Raji (cell line): ENCODE data around the gene PCNX2.

ENCODE experiments used
- POLR2A ChIP-seq: IDR thresholded peaks from 2 replicates; pipeline ENCODE4 v1.6.1; 2011; ENCODE audit warnings: low read depth, low read length, control low read depth; ENCODE audit not compliant: insufficient read depth

PCNX2 gene

DNA sequence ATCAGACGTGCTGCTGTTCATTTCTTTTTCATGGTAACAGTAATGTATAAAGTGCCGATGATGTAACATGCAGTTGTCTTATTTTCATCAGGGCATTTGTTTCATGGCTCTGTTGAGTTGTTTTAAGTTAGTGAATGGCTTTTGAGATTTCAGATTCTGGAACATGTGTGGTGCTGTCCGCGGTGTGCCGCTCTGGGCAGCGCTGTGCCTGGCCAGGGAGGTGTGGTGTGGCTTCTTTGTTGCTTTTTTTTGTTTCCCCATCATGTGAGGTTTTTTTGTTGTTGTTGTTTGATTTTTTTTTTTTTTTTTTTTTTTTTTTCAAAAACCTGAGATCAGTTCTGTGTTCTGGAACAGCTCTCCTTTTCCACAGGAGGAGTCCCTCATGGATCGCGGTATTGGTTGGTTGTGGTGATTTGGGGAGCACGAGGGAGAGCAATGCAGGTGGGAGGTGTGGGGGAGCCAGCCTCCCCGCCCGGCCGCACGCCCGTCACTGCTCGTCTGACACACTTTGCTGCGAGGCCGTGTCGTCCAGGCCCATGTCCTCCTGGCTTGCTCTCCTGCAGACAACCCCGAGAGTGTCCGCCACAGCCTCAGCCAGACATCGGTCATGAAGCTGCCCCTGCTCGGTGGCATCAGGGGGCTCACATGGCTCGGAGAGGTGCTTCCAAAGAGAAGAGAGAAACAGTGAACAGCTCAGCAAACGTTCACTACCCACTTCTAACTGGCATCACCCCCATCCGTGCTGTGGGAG, 311.5 kb downstream of the PCNX2 start:
- TF ChIP-seq POLR2A, result no peak

DNA sequence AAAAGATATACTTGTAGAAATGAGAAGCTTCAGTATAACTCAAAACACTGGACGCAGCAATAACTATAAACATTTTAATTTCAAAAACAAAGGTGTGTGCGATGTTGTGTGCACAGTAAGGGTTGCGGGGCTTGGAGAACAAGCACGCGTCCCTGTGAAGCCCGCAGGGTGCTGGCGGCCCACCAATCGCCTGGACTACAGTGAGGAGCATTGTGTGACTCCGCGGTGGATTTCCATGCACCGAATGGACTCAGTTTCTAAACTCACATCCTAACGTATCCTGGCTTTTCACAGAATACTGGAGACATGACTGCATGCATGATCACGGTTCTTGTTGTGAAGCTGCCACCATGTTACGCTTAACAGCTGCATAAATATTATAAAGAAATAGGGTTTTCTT, 312.1 kb downstream of the PCNX2 start:
- TF ChIP-seq POLR2A, result no peak

DNA sequence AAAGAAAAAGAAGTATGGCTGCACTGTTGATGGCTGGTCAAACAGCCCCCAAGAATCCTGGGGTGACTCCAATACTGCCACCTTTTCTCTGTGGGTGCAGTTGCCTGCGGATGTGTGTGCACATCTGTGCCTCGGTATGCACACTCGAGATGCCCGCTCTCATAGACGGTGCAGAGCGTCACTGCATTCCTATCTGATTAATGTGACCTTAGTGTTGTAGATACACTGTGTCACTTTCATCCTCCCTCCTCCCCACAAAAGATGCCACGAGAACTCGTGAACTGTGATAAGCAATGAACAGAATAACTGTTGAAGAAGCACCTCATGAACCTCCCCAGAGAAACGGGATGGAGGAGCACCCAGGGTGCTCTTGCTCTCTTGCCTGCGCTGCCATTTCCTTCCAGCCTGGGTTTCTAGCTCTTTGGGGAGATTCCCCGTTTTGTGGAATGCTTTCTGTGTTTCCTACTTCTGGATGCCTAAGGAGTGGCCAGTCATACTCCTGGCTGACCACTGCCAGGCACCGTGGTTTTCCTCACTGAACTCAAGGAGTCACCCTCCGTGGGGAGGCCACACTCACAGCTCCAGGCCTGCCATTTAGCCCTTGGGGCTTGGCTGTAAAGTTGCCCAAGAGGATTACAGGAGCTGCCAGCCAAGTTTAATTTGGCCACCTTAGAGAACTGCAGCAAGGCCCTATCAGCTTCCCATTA, 313.1 kb downstream of the PCNX2 start:
- no peak for TF ChIP-seq POLR2A

DNA sequence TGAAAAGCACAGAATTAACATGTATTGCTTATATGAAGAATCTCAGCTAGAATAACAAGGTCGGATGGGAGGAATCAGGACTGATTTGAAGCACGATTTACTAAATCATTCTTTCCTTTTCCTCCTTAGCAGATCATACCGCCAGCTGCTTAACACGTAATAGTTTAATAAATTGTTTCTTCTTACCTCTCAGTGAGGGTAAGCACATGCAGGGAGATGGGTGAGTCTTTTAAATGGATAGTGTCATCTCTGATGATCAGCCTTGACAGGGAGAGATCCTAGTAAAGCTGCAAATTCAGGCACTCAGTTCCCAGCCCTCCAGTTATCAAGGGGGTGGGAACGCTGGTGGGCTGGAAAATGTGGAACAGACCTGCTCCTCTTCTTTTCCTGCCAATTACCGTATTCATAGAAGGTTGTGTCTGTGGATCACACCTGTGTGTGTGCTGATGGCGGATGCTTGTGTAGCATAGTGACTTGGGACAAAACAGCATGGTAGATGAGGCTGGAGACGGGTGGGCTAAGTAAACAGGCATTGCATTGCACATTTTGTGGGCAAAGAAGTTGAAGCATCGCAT, 314.5 kb downstream of the PCNX2 start:
- no peak for TF ChIP-seq POLR2A

DNA sequence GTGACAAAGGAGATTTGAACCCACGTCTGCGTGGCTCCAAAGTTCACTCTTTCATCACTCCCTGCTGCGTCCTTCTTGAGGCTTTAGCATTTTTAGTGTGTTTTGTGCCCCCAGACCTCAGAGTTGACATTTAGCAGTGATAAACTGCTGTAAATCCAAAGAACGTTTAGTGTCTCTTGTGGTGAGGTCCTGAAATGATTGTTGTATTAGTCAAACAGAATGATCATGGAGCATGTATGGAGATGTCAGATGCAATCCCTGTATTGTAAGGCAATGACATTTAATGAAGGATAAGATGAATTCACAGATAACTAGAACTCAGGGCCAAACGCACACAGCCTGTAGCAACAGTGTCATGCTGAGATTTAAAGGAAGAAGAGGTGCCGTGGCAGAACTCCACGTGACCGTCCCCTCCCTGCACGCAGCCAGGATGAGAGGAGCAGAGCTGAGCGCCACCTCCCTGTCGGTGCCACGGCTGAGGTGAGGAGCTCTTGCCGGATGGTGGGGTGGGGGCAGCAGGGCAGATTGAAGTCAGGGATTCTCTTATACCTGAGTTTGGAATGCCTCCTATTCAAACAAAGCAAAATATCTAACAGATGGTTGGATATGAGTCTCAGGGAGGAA, 315.1 kb downstream of the PCNX2 start:
- TF ChIP-seq POLR2A, result no peak

DNA sequence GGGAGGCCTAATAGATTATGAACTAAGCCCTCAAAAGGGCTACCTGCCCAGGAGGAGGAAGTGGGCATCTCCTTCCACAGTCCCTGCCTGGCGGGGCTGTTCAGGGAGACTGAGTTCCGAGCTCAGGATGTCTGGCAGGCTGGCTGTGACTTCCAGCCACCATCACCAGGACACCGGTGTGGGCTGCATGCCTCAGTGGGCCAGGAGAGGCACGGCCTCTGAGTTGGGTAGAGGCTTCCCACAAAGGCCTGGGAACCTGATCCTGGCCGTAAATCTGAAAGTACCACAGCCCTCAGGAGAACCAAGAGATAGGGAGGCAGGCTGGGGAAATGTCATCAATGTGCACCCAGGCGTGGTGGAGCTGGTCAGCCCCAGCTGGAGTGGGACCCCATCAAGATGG, 316.0 kb downstream of the PCNX2 start:
- TF ChIP-seq POLR2A, result no peak

DNA sequence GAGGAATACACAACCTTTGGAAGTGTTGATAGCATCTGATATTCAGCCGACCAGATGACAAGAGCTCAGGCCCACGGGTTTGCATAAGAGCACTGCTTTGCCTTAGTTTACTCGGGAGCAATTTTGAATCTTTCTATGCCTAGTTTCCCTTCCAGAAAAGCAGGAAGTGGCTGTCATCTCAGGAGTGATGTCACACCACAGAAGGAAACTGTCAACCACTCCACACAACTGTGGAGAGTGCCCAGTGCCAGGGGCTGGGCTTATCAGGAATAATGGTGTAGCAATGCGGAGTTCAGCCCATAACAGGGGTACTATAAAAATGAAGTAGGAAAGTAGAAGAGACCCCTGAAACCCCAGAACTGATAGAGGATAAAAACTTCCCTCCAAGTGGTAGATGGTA, 316.7 kb downstream of the PCNX2 start:
- TF ChIP-seq POLR2A, result no peak

DNA sequence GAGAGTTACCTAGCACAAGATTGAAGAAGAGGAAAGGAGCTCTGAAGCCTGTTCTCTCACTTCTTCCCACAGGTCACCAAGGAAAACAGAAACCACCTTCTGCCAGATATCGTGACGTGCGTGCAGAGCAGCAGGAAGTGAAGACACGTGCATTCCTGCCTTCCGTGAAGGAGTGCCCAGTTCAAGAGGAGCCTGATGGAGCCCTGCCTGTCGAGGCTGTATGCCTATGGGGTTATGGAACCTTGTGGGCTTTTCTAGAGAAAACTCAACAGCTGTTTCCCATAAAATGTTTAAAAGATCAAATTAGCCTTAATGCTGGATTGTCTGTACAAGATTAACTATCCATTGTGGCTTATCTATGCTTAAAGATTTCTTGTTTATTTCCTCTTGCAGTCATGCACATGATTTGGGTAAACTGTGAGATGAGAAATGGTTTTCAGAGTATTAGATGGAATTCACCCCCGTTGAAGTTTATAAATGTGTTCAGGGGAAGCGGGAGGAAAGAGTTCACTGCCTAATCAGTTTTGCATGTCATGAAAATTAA, 317.4 kb downstream of the PCNX2 start:
- TF ChIP-seq POLR2A, result no peak

DNA sequence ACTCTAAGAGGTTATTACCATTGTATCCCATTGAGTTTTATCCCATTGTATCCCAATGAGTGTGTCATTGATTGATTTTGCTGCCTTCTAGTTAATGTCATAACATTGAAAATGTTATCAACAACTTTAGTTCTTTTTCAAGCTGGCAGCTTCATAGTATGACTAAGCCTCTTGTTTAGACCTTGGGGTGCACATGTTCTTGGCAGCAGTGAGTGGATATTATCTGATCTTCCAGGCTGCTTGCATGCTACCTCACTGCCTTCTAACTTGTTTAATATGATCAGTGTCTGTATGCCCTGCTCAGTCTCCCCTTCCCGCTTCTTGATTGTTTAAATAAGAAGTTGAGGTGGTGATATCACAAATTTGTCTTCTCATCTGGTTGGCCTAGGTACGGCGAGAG, 320.6 kb downstream of the PCNX2 start:
- no peak for TF ChIP-seq POLR2A

DNA sequence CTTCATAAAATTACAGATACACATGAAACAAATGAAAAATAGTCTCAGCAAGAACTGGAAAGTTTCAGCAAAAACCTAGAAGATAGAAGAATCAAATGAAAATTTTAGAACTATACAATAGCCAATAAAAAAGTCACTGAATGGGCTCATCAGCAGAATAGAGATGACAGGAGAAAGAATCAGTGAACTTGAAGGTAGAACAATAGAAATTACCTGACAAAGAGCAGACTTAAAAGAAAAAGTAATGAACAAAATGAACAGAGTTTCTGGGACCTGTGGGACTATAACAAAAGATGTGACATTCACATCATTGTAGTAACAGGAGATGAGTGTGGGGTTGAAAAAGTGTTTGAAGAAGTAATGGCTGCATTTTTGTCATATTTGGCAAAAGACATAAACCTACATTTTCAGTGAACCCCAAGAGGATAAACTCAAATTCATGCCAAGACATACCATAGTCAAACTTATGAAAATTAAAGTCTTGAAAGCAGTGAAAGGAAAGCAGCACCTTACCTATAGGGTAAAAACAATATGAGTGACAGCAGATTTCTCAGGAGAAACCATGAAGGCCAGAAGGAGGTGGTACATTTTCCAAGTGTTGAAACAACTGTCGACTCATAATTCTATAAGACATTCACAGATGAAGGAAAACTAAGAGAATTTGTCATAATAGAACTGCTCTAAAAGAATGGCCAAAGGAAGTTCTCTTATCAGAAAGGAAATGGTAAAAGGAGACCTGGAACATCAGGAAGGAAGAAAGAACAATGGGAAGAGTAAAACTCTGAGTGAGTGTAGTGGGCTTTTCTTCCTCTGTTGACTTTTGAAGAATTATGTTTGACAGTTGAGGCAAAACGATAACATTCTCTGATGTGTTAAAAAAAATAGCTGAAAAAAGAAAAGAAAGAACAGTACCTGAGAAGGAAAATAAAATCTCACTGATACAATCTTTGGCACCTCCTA, 321.6 kb downstream of the PCNX2 start:
- TF ChIP-seq POLR2A, result no peak

DNA sequence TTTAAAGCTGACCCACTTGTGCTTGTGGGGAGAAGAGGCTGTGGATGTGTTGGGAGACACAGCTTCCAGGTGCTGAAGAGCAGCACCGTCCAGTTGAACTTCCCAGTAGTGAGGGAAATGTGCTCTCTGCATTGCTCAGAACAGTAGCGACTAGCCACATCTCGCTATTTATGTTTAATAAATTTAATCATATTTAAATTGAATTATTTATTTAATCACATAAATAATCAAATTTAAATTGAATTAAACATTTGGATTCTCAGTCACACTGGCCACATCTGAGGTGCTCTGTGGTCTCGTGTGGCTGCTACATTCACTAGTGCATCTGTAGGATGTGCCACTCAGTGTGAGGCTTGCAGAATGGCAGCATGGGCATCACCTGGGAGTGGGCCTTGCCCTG, 325.0 kb downstream of the PCNX2 start:
- no peak for TF ChIP-seq POLR2A

DNA sequence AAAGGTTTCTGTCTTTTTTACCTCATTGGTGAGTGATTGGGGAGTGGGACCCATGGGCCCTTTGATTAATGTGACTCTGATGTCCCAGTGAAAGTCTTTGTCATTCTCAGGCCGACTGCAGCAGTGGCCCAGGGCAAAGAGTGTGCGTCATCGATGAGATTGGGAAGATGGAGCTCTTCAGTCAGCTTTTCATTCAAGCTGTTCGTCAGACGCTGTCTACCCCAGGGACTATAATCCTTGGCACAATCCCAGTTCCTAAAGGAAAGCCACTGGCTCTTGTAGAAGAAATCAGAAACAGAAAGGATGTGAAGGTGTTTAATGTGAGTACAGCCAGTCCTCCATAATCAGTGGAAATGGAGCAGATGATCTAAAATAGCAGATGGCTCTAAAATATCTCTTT, 325.7 kb downstream of the PCNX2 start:
- no peak for TF ChIP-seq POLR2A

DNA sequence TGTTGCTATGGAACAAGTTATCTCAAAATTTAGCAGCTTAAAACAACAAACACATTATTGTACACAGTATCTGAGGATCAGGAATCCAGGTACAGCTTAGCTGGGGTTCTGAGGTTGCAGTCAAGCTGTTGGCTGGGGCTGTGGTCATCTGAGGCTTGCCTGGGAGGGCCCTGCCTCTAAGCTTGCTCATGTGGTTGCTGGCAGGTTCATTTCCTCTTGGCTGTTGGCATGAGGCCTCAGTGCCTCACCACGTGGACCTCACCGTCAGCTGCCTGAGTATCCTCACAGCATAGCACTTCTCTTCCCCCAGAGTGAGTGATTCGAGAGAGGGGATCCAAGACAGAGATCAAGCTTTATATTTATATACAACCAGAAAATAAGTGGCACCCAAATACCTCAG, 326.6 kb downstream of the PCNX2 start:
- TF ChIP-seq POLR2A, result no peak

DNA sequence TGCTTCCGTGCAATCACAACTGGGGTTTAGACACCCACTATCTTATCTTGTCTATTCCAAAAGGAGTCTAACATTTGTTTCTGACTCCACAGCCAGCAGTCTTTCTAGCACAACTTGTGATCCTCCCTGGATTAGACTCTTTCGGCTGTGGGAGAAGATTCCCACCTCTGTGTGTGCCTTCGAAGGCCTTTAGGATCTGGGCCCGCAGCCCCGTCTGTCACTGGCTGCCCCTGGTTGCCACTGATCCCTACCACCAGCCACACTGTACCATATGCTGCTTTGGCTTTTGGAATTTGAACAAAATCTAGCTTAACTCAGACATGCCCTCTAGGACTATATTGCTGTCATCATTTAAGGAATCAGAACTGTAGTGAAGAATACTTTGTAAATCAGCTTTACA, 327.1 kb downstream of the PCNX2 start:
- TF ChIP-seq POLR2A, result no peak
